ENCODE measurements around the gene LRRC25.

DNA sequence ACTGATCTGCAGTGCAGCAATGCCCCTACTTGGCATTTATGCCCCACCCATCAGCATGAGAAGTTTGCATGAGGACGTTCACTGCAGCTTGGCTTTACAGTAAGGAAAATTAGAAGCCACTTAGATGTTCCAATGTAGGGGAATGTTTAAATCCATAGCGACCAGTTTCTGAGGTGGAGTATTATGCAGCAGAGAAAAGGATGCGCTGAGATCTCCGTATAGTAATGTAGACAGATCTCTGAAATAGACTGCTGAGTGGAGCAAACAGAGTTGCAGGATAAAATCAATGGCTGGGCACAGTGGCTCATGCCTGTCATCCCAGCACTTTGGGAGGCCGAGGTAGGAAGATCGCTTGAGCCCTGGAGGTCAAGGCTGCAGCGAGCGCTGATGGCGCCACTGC lies 46.9 kb downstream of the LRRC25 start:
- no peak for TF ChIP-seq CTCF (IDR thresholded peaks at IDR 0.05 in 4 of 5, conservative IDR thresholded peaks at IDR 0.05 in 1 of 5)
- no peak for TF ChIP-seq POLR2A (IDR thresholded peaks at IDR 0.05)
